HS-27A (cell line): ENCODE measurements around the gene ACAT2.
A peak's percentile ranks its signal among the peaks of the same experiment; 100 is the strongest.
"Not testable (repeated sequence)": the region's sequence is repeated elsewhere in the genome, so short reads cannot be mapped to it uniquely, and the experiment has no call there.

Source experiments
- DNase-seq: peaks from one replicate; pipeline ENCODE4 v3.0.0-alpha.2; 2012; ENCODE audit warnings: low read depth, missing footprints

The ACAT2 gene

GRCh38 chr6:159772196-159772595 is 10.4 kb downstream of the ACAT2 start:
- no peak for DNase-seq

- no peak for DNase-seq
Measured at GRCh38 chr6:159777240-159777904, 15.5 kb downstream of the ACAT2 start.

GRCh38 chr6:159778131-159778530 is 16.3 kb downstream of the ACAT2 start:
- no peak for DNase-seq

- DNase-seq: no peak
Measured at GRCh38 chr6:159778542-159779103, 16.8 kb downstream of the ACAT2 start.

GRCh38 chr6:159788276-159788675 is 26.4 kb downstream of the ACAT2 start:
- no peak for DNase-seq

- peak; percentile 14 for DNase-seq
Measured at GRCh38 chr6:159788753-159789376, 27.0 kb downstream of the ACAT2 start.

GRCh38 chr6:159789377-159790148 is 27.7 kb downstream of the ACAT2 start, which contains the start of gene TCP1:
TSS of gene TCP1 (minus strand) at chr6:159789602. CDS start at chr6:159789468, 134 bp downstream.
- DNase-seq: peak; percentile 99

- DNase-seq: peak; percentile 93
Measured at GRCh38 chr6:159790149-159790955, 28.5 kb downstream of the ACAT2 start, which contains the start of gene MRPL18. TSS of gene MRPL18 (plus strand) at chr6:159790467. CDS start at chr6:159790588, 121 bp downstream.

- no peak for DNase-seq
Measured at GRCh38 chr6:159790956-159791598, 29.2 kb downstream of the ACAT2 start.

GRCh38 chr6:159794976-159795375 is 33.1 kb downstream of the ACAT2 start:
- DNase-seq: not testable (repeated sequence)

- no peak for DNase-seq
Measured at GRCh38 chr6:159797554-159797953, 35.7 kb downstream of the ACAT2 start.

- no peak for DNase-seq
Measured at GRCh38 chr6:159800141-159800865, 38.5 kb downstream of the ACAT2 start, which contains the start of gene PNLDC1. TSS of gene PNLDC1 (plus strand) at chr6:159800276. CDS start at chr6:159800308, 32 bp downstream.

GRCh38 chr6:159801935-159802334 is 40.1 kb downstream of the ACAT2 start:
- no peak for DNase-seq

- no peak for DNase-seq
Measured at GRCh38 chr6:159804504-159804903, 42.7 kb downstream of the ACAT2 start.

GRCh38 chr6:159805440-159806020 is 43.7 kb downstream of the ACAT2 start:
- no peak for DNase-seq

GRCh38 chr6:159806021-159806458 is 44.2 kb downstream of the ACAT2 start:
- DNase-seq: no peak

- no peak for DNase-seq
Measured at GRCh38 chr6:159807150-159807858, 45.5 kb downstream of the ACAT2 start.

- DNase-seq: no peak
Measured at GRCh38 chr6:159808647-159809046, 46.8 kb downstream of the ACAT2 start.

- no peak for DNase-seq
Measured at GRCh38 chr6:159809149-159809548, 47.3 kb downstream of the ACAT2 start.
